HG03139 (cell line): Measurements from ENCODE around the gene BSN.

Experiments used
- ATAC-seq: cut with Tn5 transposase; IDR thresholded peaks from one replicate; pipeline ENCODE4 v1.9.1; 2021; ENCODE audit not compliant: unreplicated experiment

The BSN gene

GRCh38 chr3:49553692-49554632 lies at the start of gene BSN:
TSS of gene BSN (plus strand) at chr3:49554477. CDS start at chr3:49554603, 126 bp downstream.
- ATAC-seq: peak; percentile 67

- ATAC-seq: no peak
These were observed 47.4 kb upstream of the BSN start for GRCh38 chr3:49506906-49507305.

GRCh38 chr3:49509028-49509561 lies 45.2 kb upstream of the BSN start:
- ATAC-seq: no peak

- ATAC-seq: no peak
These were observed 42.6 kb upstream of the BSN start for GRCh38 chr3:49511639-49512038.

GRCh38 chr3:49512781-49513355 lies 41.4 kb upstream of the BSN start:
- no peak for ATAC-seq

- no peak for ATAC-seq
These were observed 40.7 kb upstream of the BSN start for GRCh38 chr3:49513494-49514124.

- ATAC-seq: no peak
These were observed 36.3 kb upstream of the BSN start for GRCh38 chr3:49518016-49518415.

- no peak for ATAC-seq
These were observed 35.8 kb upstream of the BSN start for GRCh38 chr3:49518441-49518840.

GRCh38 chr3:49519296-49519695 lies 35.0 kb upstream of the BSN start:
- no peak for ATAC-seq

GRCh38 chr3:49519916-49520385 lies 34.3 kb upstream of the BSN start:
- ATAC-seq: no peak

GRCh38 chr3:49523756-49524747 lies 30.2 kb upstream of the BSN start:
- ATAC-seq: no peak

- ATAC-seq: no peak
These were observed 24.7 kb upstream of the BSN start for GRCh38 chr3:49529567-49529966.

GRCh38 chr3:49530231-49530630 lies 24.0 kb upstream of the BSN start:
- no peak for ATAC-seq

GRCh38 chr3:49530701-49531100 lies 23.6 kb upstream of the BSN start:
- no peak for ATAC-seq

- ATAC-seq: no peak
These were observed 23.1 kb upstream of the BSN start for GRCh38 chr3:49531218-49531617.

GRCh38 chr3:49531715-49532114 lies 22.6 kb upstream of the BSN start:
- ATAC-seq: no peak

- ATAC-seq: no peak
These were observed 21.2 kb upstream of the BSN start for GRCh38 chr3:49533031-49533430.

GRCh38 chr3:49533786-49534519 lies 20.3 kb upstream of the BSN start:
- ATAC-seq: no peak

- ATAC-seq: no peak
These were observed 19.5 kb upstream of the BSN start for GRCh38 chr3:49534581-49535441.
